Measurements from ENCODE around the gene CENPI.
"Not testable (repeated sequence)": the region's sequence is repeated elsewhere in the genome, so short reads cannot be mapped to it uniquely, and the experiment has no call there.

Gene CENPI, protein sequence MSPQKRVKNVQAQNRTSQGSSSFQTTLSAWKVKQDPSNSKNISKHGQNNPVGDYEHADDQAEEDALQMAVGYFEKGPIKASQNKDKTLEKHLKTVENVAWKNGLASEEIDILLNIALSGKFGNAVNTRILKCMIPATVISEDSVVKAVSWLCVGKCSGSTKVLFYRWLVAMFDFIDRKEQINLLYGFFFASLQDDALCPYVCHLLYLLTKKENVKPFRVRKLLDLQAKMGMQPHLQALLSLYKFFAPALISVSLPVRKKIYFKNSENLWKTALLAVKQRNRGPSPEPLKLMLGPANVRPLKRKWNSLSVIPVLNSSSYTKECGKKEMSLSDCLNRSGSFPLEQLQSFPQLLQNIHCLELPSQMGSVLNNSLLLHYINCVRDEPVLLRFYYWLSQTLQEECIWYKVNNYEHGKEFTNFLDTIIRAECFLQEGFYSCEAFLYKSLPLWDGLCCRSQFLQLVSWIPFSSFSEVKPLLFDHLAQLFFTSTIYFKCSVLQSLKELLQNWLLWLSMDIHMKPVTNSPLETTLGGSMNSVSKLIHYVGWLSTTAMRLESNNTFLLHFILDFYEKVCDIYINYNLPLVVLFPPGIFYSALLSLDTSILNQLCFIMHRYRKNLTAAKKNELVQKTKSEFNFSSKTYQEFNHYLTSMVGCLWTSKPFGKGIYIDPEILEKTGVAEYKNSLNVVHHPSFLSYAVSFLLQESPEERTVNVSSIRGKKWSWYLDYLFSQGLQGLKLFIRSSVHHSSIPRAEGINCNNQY

DNA sequence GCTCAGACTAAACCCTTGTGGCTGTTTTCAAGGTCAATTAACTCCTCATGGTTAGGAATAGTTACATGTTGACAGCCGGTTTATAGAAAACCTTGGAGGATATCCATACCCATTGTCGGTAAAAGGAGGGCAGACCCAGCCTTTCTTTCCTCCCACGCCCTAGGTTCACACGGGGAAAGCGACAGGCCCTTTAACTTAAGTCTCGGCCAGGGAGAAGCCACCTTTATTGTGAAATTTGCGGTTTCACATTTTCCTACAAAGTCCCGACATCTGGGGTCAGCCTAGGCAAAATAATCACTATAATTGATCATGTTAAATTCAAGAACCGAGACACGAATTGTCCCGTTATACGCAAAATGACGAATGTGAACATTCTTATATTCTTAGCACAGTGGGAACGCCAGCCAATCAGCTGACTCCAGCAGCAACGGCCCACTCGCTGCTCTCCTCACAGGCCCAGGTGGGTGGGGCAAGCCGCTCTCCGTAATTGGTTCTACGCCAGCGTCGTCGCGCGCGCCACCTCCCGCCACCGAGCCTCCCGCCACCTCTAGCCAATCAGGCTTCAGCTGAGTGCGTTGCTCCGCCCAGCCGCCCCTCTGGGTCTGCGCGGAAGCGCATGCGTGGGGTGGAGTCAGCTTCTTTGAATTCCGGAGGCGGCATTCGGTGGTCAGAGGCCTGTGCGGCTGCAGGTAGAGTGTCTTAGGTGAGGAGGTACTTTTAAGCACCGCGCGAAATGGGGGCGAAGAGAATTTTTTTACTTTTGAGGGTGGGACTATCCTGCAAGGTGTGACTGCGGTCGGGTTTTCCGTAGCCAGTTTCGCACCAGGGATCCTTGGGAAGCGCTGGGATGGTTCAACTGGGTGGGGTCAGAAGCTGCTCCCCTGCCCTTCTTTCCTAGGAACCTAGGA lies at the start of gene CENPI:
Gene CENPI, plus strand, starts transcription at position 659 of the 908 bp plus-strand sequence. CDS start 2,867 bp downstream, outside the sequence.
- DNase-seq: peak; percentile 89 to 90

DNA sequence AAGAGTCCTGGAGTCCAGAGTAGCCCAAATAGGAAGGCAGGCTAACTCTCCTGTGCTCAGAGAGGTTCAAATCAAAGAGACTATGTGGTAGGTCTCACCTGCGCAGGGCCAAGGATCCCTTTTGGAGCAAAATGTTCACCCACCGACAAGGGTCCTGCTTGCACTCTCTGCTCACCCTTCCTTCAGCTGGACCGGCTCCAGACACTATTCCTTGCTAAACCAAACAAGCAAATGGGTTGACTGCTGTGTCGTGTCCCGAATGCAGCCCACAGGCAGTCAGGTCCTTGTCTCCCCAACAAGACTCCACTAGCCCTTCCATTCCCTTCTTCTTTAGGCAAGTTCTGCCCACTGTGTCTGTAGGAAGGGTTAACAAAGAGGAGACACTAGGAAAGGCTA lies 46.9 kb upstream of the CENPI start:
- no peak for DNase-seq

DNA sequence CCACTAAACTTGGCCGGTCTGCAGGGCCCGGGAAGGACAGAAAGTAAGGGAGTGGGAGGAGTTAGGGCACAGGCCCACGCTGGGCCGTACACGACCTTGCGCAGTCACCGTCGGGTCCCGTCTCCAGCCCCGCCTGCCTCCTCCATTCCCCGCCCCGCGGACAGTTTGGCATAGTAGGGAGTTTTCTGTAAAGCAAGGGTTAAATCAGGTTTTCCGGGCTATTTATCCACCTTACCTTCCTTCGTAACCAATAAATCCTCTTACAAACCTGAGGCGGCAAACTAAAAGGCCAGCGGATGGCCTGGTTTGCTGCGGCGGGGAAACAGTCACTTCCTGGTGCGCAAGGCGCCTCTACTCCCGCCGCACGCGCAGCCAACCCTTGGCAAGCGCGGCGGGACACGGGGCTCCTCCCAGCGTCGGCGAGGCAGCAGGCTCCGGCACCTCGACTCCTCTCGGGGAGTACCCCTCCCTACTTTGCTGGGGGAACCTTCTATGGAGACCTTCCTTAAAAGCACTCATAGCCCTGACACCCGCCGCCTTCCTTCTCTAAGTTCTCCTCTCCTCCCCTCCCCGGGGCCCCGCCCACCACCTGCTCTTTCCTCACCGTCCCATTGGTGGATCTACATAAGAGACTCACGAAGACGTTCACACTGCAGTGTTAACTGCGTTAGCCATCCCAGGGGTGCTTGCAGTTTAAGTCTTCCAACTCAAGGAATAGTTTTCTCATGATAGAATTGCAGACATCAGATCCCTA lies 46.3 kb upstream of the CENPI start, which contains the start of gene TRMT2B:
Gene TRMT2B, minus strand, starts transcription at position 563 of the 754 bp plus-strand sequence. CDS start 9,822 bp downstream, outside the sequence.
- peak; percentile 79 to 80 for DNase-seq

DNA sequence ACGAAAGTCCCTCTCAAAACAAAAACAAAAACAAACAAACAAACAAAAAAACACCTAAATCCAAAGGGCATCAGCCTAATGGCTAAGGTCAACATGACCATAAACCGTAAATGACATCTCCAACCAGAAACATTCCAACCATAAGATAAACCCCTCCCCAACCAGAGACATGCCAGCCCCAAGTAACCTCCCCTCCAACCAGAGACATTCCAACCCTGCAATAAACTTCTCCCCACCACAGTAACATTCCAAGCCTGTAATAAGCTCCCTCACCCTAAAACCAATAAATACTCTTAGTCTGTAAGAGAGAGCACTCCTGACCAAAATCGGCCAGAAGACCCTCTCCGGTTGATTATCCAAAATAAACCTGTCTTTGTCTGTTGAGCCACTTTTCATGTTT lies 41.5 kb upstream of the CENPI start:
- DNase-seq: not testable (repeated sequence)

DNA sequence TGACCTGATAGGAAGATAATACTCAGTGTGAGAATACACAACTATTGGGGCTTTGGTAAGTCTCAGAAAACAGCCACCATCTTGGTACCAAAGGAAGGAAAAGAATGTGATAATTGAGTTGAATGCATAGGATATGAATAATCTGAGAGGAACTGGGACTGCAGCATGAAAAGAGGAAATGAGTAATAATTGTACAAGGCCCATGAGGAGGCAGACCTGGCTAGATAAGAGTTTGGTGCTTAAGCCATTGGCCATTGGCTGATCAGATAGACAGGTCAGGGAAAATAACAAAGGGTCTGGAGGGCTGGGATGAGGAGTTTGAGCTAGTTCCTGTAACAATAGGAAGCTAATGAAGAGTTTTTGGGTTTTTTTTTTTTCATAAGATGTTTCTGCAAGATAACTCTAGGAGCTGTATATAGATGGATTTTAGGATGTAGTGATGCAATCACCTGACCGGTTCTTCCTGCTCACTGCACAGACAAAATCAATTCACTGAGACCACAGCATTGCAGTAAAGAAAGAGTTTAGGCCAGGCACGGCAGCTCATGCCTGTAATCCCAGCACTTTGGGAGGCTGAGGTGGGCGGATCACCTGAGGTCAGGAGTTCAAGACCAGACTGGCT lies 40.8 kb upstream of the CENPI start:
- no peak for DNase-seq

DNA sequence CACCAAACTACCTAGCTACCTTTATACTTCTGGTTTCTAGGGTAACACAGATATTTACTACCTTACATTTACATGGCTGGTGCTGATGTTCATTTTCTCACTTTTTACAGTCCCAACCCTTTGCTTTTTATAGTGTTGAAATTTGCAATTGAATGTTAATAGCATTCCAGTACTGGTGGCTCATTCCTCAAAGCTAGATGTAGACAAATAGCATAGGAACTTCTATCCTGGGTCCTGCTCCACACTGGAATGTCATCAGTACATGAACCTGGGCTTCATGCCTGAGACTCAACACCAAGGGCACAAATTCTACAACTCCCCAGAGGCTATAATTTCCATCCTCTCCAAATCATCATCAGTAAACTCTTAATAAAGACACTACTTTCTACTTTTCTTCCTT lies 35.8 kb upstream of the CENPI start:
- no peak for DNase-seq

DNA sequence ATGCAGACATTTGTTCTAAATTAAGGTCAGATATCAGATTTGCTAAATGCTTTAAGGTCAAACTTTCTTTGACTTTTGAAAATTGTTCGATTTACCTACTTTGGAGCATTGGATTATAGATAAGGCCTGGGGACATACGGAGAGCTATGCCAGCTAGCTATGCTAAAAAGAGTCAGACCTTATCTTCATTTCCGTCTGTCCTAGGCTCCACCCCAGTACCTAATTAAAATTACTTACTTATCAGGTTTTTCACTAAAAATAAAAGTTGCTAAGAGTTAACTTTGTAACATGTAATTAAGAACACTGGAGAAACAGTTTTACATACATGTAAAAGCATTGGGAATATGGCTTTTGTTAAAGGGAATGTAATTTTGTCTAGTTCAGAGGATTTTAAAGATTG lies 26.4 kb upstream of the CENPI start:
- no peak for DNase-seq

DNA sequence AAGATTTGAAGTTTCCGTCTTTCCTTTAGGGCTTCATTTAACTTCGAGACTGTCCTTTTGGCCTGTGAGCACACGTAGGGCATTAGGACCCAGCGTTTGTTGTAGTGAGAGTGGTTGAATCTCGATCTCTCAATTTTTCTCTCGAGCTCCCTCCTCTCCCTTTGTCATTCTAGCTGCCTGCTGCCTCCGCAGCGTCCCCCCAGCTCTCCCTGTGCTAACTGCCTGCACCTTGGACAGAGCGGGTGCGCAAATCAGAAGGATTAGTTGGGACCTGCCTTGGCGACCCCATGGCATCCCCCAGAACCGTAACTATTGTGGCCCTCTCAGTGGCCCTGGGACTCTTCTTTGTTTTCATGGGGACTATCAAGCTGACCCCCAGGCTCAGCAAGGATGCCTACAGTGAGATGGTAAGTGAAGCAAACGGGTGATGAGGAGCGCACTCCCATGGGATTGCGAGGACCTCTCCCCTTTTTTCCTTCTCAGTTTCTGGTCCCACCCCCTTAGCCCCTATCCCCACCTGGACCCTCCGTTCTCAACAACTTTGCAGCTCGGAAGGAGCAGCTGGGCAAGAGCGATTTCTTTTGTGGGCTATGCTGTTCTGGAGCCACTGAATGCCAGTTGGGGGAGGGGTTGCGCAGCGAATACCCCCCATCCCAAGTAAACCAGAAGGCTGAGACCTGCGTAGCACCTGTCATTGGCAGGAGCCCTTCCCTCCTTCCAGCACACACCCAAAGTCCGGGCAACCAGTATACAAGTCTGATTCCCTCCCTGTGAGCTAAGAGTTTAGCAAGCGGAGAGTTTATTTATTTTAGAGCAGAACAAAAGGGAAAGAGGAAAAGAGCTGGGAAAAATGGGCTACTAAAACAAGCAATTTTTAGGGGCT lies 19.0 kb upstream of the CENPI start, which contains the start of gene TMEM35A:
Gene TMEM35A, plus strand, starts transcription at position 164 of the 883 bp plus-strand sequence. Its CDS starts 124 bp downstream, at position 288.
- no peak for DNase-seq

DNA sequence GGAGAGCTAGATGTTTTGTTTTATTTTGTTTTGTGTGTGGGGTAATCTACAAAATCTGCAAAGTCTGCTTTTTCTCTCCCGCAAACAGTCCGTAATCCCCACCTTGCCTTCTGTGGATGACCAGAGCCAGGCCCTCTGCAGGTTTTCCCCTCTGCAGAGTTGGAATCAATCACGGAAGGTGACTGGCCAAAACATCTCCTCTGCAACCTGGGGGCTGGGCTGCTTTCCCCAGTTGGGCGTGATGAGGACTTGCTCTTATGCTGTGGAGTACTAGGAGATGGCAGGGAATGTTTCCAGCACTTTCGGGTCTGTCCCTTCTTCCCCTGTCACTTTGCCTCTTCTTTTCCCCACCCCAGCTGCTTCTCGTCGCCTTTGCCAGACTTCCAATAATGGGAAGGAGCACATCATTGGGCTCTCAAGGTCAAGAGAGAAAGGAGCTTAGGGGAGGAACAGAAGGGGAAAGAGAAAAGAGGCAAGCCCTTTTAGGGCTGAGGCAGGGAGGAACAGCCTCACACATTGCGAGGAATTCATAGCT lies 18.2 kb upstream of the CENPI start:
- no peak for DNase-seq

DNA sequence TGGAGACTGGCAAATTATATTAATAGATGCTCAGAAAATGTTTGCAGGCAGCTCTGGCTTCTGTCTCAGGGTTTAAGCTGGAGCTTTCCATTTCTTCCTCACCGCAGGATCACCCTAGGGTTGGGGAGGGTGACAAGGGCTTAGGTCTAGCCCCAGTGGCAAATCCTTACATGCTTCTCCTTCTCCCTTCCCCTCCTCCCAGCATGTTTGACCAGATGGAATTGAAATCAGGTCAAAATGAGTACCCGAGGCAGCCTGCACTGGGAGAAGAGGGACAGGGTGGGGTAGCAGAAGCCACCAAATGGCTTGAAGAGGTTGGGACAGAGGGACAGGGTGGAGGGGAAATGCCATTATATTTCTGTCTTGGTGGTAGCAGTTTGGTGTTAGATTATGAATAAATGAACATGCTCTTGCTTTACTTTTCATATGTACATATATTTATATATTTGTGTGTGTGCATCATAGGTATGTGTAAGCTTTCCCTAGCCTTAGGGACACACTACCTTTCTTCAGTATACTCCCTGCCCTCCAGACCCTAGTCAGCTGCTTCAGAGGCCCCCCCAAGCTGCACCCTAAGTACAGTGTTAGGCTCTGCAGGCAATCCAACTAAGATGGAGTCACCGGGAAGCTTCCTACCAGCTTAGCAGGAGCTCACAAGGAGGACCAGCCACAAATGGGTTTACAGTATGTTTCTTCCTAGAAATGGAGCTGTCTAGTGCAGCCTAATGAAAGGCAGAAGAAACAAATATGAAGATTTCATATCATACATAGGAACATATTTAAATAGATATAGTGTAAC lies 17.5 kb upstream of the CENPI start:
- DNase-seq: no peak

DNA sequence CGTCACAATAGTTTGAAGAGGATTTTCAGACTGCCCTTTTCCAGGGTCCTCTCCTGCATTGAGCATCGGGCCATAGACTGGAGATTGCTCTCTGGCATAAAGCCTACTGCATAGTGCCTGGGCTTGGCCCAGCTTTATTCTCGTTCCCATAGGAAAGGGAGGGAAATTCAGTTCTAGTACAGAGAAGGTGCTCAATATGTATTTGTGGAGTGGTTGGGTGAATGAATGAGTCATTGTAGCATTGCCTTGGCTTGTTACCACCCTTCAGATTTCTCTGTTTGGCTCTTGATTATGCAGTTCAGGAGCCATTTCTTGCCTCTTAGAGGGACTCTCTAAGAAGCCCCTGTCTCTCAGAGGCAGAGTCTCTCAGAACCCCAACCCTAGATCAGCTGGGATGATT lies 16.8 kb upstream of the CENPI start:
- DNase-seq: no peak

DNA sequence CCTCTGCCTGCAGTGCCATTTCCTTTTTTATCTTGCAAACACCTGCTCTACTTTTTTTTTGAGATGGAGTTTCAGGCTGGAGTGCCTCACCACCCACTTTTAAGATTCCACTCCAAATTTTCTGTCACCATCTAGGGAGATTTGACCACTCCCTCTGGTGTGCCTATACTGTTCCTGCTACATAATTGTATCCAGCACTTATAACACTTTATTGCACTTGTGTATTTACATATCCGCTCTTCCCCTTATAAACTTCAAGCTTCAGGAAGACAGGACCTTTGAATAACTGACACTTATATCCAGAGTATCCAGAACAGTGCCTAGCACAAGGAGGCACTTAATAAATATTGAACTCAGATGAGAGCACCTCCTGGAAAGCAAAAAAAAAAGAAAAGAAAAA lies 6.2 kb upstream of the CENPI start:
- no peak for DNase-seq

DNA sequence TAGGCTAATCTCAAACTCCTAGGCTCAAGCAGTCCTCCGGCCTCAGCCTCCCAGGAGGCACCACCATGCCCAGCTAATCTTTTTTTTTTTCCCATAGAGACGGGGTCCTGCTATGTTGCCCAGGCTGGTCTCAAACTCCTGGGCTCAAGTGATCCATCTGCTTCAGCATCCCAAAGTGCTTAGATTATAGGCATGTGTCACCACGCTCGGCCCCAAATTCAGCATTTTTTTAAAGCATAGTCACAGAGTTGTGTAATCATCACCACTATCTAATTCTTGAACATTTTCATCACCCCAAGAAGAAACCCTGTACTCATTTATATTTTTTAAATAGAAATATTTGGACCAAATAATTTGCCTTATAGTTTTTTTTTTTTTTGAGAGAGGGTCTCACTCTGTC lies 10.3 kb downstream of the CENPI start:
- DNase-seq: no peak

DNA sequence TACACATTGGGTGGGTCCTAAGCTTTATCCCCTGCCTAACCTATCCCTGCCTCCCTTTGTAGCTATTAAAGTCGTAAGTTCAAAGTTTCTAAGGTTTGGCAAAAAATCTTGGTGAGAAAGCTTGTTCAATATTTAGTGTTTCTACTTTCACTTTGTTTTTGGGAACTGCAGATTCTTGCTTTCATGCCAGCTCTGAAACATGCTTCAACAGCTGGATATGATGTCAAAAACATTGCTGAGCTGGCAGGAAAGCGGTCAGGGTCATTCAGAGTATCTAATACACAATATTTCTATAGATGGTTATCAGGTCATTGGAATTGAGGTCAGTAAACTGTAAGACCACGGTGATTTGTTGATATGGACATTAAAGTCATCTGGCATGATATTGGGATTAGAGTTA lies 19.7 kb downstream of the CENPI start:
- DNase-seq: no peak

DNA sequence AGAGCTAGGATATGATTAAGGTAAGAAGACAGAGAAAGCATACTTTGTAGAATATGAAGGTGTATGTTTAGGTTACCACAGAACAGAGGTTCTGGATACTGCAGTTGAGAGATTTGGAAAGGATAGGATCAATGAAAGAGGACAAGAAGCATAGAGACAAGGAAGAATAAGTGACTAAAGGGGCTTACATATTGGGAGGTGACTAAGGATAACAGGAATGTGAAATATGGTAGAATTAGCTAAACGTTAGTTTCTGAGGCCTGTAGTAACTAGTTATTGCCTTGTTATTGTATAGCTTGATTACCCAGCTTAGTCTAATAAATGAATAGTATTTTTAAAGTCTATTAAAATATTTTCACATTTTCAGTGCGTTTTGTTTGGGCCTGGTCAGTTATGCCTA lies 38.2 kb downstream of the CENPI start:
- DNase-seq: no peak
